Measurements from ENCODE around the gene FIS1. TPM values are rescaled to one million over a fixed set of nuclear protein-coding genes. Genes with fewer than 3 reads are reported as not detected.
A peak's percentile ranks its signal among the peaks of the same experiment; 100 is the strongest.
"Not testable (repeated sequence)": the region's sequence is repeated elsewhere in the genome, so short reads cannot be mapped to it uniquely, and the experiment has no call there.

Gene FIS1
- total RNA-seq, 1 donor from 2014 or later: 143 TPM

DNA sequence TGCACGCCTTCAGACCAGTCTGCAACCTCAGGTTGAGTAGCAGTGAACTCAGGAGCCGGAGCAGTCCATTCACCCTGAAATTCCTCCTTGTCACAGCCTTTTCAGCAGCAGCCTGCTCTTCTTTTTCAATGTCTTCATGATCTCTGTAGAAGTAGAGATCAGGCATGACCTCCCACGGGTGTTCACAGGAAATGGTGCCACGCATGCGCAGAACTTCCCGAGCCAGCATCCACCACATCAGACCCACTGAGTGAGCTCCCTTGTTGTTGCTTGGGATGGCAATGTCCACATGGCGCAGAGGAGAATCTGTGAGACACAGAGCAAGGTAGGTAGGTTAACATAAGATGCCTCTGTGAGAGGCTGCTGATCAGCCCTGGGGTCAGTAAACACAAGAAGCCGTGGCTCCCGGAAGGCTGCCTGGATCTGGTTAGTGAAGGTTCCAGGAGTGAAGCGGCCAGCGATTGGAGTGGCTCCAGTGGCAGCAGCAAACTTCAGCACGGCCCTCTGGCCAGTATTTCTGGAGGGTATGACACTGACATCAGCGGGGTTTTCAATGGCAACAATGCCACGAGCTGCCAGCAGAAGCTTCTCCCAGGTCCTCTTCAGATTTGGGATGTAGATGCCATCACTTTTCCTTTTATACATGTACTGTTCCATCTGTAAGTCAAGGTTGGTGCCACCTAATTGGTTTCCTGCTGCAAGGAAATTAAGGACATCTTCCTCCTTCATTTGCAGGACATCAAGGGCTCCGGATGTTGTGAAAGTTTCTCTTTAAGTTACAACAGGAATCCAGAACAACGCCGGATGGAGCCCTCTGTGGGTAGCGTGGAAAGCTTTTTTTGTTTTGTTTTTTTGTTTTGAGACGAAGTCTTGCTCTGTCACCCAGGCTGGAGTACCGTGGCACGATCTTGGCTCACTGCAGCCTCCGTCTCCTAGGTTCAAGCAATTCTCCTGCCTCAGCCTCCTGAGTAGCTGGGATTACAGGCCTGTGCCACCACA, 40.8 kb downstream of the FIS1 start:
- not testable (repeated sequence) for ATAC-seq

DNA sequence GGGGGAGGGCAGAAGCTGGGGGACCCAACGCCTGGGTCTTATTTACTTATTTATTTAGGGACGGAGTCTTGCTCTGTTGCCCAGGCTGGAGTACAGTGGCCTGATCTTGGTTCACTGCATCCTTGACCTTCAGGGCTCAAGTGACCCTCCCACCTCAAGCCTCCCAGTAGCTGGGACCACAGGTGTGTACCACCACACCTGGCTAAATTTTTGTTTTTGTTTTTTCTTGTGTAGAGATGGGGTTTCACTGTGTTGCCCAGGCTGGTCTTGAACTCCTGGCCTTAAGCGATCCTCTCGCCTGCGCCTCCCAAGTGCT, 42.3 kb downstream of the FIS1 start:
- ATAC-seq: no peak

DNA sequence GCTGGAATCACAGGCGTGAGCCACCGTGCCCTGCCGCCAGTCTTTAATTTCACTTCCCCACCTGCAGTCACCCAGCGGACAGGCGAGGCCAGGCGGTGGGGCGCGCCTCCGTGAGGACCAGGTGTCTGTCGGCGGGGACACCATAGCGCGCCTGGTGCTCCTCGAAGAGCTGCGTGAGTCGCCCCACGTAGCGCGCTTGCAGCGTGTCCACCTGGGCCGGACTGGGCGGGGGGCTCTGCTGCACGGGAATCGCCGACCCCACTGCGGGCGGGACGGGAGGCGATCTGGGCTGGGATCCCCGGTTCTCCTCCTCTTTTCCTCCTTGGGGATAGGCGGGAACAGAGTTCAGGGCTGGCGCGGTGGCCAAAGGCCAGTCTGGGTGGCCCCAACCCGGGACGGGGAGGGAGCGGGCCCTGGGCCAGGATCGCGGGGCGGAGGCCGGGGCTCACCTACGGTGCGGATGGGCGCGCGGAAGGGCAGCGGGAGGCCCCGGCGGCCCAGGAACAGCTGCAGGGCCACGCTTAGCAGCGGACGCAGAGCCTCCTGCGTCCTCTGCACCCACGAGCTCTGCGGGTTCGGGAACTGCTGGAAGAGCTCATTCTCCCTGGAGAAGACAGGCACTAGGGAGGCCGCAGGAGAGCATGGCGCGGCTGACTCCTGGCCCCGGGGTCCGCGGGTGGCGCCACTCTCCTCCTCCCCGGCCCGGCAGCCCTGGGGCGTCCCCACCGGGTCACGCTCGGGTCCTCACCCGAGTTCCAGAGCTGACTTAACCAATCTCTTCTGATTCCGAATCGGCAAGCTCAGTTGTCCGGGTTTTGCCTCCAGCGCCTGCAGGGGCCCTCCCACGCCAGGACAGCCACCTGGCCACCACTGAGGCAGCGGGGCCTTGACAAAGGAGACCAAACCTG, 42.9 kb downstream of the FIS1 start:
- ATAC-seq: peak; percentile 40

DNA sequence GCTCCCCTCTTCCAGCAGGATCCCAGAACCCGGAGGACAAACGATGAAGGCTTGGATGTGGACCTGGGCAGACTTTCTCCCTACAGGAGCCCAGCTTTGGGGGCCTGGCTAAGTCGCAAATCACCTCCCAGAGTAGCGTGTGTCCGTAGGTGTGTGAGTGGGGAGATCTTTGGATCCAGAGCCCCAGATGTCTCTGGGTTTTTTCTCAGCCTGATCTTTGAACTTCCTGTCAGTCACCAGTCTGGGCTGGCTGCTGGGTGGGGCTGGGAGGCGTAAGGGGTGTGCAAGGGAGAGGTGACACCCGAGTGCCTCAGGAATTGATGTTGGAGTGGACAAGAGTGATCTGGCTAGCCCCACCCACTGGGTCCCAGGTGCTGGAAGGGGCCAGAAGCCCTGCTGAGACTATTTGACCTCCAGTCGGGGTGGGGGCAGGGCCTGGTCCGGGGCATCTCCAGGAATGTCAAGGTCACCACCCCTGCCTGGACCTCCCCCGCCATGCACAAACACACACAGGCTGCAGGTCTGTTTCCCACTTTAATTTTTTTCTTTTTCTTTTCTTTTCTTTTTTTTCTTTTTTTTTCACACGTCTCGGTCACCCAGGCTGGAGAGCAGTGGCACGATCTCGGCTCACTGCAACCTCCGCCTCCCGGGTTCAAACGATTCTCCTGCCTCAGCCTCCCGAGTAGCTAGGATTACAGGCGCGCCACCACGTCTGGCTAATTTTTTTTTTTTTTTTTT, 43.9 kb downstream of the FIS1 start, which contains the start of gene MOGAT3:
MOGAT3 (minus strand) TSS at position 175 of the 738 bp plus-strand sequence. CDS start 182 bp downstream, outside the sequence.
- ATAC-seq: no peak

DNA sequence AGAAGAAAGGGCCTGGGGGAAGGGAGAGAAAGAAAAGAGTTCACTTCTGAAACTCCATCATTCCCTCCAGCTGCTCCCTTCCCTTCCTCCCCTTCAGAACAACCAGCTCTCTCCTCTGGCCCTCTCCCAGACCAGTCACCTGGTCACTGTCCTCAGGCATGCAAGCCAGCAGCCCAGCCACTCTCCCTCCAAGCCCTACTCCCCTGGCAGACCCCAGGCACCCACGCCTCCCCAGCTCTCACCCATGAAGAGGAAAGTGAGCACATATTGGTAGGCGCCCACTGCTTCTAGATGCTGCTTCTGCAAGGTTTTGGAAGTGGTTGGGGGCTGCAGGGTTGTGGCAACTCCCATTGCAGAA, 44.4 kb downstream of the FIS1 start:
- no peak for ATAC-seq

DNA sequence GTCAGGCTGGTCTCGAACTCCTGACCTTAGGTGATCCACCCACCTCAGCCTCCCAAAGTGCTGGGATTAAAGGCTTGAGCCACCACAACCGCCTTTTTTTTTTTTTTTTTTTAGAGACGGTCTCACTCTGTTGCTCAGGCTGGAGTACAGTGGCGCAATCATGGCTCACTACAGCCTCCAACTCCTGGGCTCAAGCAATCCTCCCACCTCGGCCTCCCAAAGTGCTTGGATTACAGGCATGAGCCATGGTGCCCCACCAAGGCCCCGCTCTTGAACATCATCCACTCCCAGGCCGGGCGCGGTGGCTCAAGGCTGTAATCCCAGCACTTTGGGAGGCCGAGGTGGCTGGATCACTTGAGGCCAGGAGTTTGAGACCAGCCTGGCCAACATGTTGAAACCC, 45.4 kb downstream of the FIS1 start:
- ATAC-seq: not testable (repeated sequence)

DNA sequence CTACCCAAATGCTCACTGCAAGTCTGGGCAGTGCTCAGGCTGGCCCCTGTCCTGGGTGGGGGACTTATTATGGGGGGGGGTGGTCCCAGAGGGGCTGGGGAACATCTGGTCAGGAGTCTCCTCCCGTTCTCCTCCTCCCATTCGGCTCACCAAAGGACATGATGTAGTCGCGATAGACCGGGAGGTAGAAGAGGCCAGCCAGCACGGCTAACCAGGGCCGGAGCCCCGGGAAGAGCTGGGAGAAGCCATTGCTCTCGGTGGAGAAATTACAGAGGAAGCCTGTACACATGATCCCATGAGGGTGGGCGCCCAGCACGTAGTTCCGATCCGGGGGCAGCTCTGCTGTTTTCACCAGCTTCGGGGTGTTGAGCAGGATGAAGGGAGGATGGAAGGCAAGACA, 46.4 kb downstream of the FIS1 start:
- no peak for ATAC-seq

DNA sequence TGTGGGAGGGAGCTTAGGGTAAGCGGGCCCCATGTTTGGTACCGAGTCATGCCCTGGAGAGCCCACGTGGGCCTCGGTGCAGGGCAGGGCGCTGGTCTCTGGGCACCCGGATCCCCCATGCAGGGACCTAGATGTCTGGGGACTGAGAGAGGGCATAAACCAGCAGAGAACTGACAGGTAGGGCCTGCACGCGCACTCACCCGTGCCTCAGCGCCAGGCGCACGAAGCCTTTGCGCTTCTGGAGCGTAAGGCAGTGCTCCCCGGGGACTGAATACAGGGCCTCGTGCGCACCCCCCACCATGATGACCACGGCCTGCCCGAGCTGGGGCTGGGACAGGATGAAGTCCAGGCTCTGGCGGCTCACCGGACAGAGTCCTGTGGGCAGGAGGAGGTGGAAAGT, 46.9 kb downstream of the FIS1 start:
- no peak for ATAC-seq

DNA sequence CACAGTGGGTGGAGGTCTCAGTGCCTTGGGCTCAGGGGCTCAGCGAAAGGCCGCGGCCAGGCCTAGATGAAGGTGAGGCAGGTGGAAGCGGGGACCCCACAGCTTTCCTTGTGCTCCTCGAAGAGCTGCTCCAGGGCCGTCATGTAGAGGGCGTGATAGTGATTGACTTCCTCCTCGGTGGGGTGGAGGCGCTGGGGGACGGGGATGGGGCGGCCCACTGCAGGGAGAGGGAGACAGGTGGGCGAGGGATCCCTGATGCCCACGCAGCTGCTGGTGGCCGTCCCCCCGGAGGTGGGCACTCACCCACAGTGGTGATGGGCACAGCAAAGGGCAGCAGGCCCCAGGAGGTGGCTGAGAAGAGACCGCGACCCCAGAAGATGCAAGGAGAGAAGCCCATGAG, 49.0 kb downstream of the FIS1 start:
- ATAC-seq: no peak

Other genes starting within 250 kb of the FIS1 start
- not detected for gene MUC17, start 225.0 kb downstream of the FIS1 start, total RNA-seq
- 14.3 TPM for gene TRIM56, start 159.6 kb downstream of the FIS1 start, total RNA-seq
- gene SERPINE1, start 118.0 kb downstream of the FIS1 start, total RNA-seq: 5.3 TPM
- gene AP1S1, start 90.6 kb downstream of the FIS1 start, total RNA-seq: 60.4 TPM
- not detected for gene VGF, start 79.5 kb downstream of the FIS1 start, total RNA-seq
- gene NAT16, start 64.8 kb downstream of the FIS1 start, total RNA-seq: not detected
- gene MOGAT3, start 44.0 kb downstream of the FIS1 start, total RNA-seq: not detected
- gene PLOD3, start 27.5 kb downstream of the FIS1 start, total RNA-seq: 10.6 TPM
- 53.8 TPM for gene ZNHIT1, start 26.9 kb downstream of the FIS1 start, total RNA-seq
- gene CLDN15, start 7.3 kb downstream of the FIS1 start, total RNA-seq: 2.9 TPM
- gene IFT22, start 76.7 kb upstream of the FIS1 start, total RNA-seq: 10.4 TPM
- not detected for gene COL26A1, start 117.8 kb upstream of the FIS1 start, total RNA-seq

All from esophagus mucosa (tissue), 1 donor.